RWPE2 (cell line): ENCODE results near the gene AKAP7.

ENCODE experiments used
- ATAC-seq: fragments of 200-7000 bp; cut with Tn5 transposase; 3 replicates; pipeline ENCODE4 v1.9.1; 2021; ENCODE audit warnings: low read depth
- DNase-seq: peaks from one replicate; pipeline ENCODE4 v3.0.0-alpha.2; 2020; ENCODE audit warnings: low spot score
- H3K27ac ChIP-seq: fragments of 450-650 bp; 2 replicates; pipeline ENCODE4 v1.5.1; 2017; ENCODE audit warnings: mild to moderate bottlenecking; ENCODE audit not compliant: poor library complexity, severe bottlenecking
- H3K27me3 ChIP-seq: fragments of 250-450 bp; sonication (Bioruptor Pico); 2 replicates; pipeline ENCODE4 v1.5.1; 2021; ENCODE audit warnings: mild to moderate bottlenecking, moderate library complexity; ENCODE audit not compliant: insufficient read depth, poor library complexity, severe bottlenecking
- H3K36me3 ChIP-seq: fragments of 250-450 bp; sonication (Bioruptor Pico); 2 replicates; pipeline ENCODE4 v1.5.1; 2020; ENCODE audit warnings: low read depth, mild to moderate bottlenecking, moderate library complexity
- H3K4me1 ChIP-seq: fragments of 250-450 bp; sonication (Bioruptor Pico); 2 replicates; pipeline ENCODE4 v1.5.1; 2021; ENCODE audit warnings: mild to moderate bottlenecking, moderate library complexity; ENCODE audit not compliant: insufficient read depth, poor library complexity, severe bottlenecking
- H3K4me3 ChIP-seq: fragments of 250-450 bp; sonication (Bioruptor Pico); 2 replicates; pipeline ENCODE4 v1.5.1; 2021; ENCODE audit warnings: mild to moderate bottlenecking, moderate library complexity; ENCODE audit not compliant: severe bottlenecking
- H3K9me3 ChIP-seq: fragments of 250-450 bp; sonication (Bioruptor Pico); 2 replicates; pipeline ENCODE4 v1.5.1; 2021; ENCODE audit warnings: mild to moderate bottlenecking, moderate library complexity; ENCODE audit not compliant: severe bottlenecking
- CTCF ChIP-seq: fragments of 450-650 bp; IDR thresholded peaks from one replicate; pipeline ENCODE4 v1.5.1; 2017; ENCODE audit warnings: mild to moderate bottlenecking, moderate library complexity; ENCODE audit not compliant: poor library complexity, severe bottlenecking

Gene AKAP7

GRCh38 chr6:131122516-131122915, 12.8 kb upstream of the AKAP7 start:
- no peak for TF ChIP-seq CTCF
- ATAC-seq: no peak
- Histone ChIP-seq H3K27me3 (no peaks in the 10 kb centered on the region), H3K9me3 (no peaks in the 10 kb centered on the region), H3K4me1 (no peaks in the 10 kb centered on the region), H3K27ac (no peak overlapping the region), H3K36me3 (no peaks in the 10 kb centered on the region), H3K4me3 (no peak overlapping the region)
- no peak for DNase-seq

- H3K36me3 ChIP-seq: no peaks in the 10 kb centered on the region
- no peaks in the 10 kb centered on the region for H3K4me1 ChIP-seq
- H3K4me3 ChIP-seq: no peak overlapping the region
- TF ChIP-seq CTCF: no peak
- H3K9me3 ChIP-seq: no peaks in the 10 kb centered on the region
- DNase-seq: no peak
- no peak for ATAC-seq
- H3K27me3 ChIP-seq: no peaks in the 10 kb centered on the region
- no peak overlapping the region for H3K27ac ChIP-seq
These were observed 10.8 kb upstream of the AKAP7 start for GRCh38 chr6:131124336-131125071.

GRCh38 chr6:131125431-131125830, 9.8 kb upstream of the AKAP7 start:
- H3K27ac ChIP-seq: no peak overlapping the region
- H3K4me3 ChIP-seq: no peak overlapping the region
- ATAC-seq (peak; percentile 38; the same call in 1 of the 3 replicates), DNase-seq (no peak)
- TF ChIP-seq CTCF: no peak
- no peaks in the 10 kb centered on the region for H3K36me3 ChIP-seq
- H3K4me1 ChIP-seq: peaks cover 4% of the 10 kb centered on the region
- H3K27me3 ChIP-seq: no peaks in the 10 kb centered on the region
- no peaks in the 10 kb centered on the region for H3K9me3 ChIP-seq

- Histone ChIP-seq H3K36me3 (no peaks in the 10 kb centered on the region), H3K27me3 (no peaks in the 10 kb centered on the region), H3K4me3 (no peak overlapping the region), H3K4me1 (peaks cover 4% of the 10 kb centered on the region), H3K27ac (no peak overlapping the region), H3K9me3 (no peaks in the 10 kb centered on the region)
- DNase-seq (no peak), ATAC-seq (peak; percentile 66; the same call in 2 of the 3 replicates)
- no peak for TF ChIP-seq CTCF
These were observed 5.3 kb upstream of the AKAP7 start for GRCh38 chr6:131129689-131130553.
